Cardiac fibroblast (primary cell): ENCODE results near the gene HSDL1.

Experiments used
- DNase-seq, 2 donors: peaks; one replicate each; pipeline versions ENCODE4 v3.0.0 to v3.0.0-alpha.2; 2010; ENCODE audit warnings: low read depth in 2 of 2
- H3K4me3 ChIP-seq, 2 donors: replicated peaks in 1 of 2; 1 replicate in 1 of 2; 2 replicates in 1 of 2; pipeline ENCODE4 v1.5.1; 2011; ENCODE audit warnings: low read depth in 2 of 2, low read length in 2 of 2, mild to moderate bottlenecking in 2 of 2, moderate library complexity in 1 of 2
- TF ChIP-seq, protein P1 (sequence below): IDR thresholded peaks from one replicate; pipeline ENCODE4 v1.5.1; 2011; ENCODE audit warnings: low read depth, mild to moderate bottlenecking, low read length, inconsistent platforms

The HSDL1 gene

DNA sequence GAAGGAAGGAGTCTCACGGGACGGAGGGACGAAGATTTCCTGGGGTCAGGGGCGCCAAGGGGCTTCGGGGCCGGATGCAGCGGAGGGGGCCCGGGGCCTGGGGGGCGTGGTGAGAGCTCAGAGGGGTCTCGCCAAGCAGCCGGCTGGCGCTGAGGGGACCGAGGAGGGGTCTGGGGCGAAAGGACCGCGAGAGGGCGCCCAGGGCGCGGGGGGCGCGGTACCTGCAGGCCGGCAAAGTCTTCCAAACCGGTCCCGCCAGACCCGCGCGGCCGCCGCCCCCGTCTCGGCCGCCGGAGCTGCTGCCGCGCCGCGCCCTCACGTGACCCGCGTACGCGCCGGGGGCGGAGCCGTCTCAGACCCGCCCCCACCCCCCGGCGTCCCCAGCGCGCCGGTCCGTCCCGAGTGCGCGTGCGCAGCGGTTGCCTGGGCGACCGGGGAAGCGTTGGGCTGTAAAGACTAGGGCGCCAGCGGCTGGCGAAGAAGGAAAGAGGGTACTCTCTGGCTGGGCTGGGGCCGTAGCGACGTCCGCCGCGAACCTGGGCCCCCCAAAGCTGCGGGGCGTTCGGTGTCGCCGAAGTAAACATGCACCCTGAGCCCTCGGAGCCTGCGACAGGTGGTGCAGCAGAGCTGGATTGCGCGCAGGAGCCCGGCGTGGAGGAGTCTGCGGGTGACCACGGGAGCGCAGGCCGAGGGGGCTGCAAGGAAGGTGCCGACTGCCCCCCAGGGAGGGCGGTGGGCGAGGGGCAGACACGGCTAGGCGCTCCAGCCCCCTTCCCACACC, at the start of gene HSDL1, which contains the start of gene DNAAF1:
HSDL1 (minus strand) TSS at position 319 of the 781 bp plus-strand sequence. CDS start 13,856 bp downstream, outside the sequence.
DNAAF1 (plus strand) TSS at position 450 of the 781 bp plus-strand sequence; CDS start at position 583, 133 bp downstream.
- peak within 1 kb of the TSS; percentile 89 to 91 for H3K4me3 ChIP-seq
- peak; percentile 81 to 88 for DNase-seq

DNA sequence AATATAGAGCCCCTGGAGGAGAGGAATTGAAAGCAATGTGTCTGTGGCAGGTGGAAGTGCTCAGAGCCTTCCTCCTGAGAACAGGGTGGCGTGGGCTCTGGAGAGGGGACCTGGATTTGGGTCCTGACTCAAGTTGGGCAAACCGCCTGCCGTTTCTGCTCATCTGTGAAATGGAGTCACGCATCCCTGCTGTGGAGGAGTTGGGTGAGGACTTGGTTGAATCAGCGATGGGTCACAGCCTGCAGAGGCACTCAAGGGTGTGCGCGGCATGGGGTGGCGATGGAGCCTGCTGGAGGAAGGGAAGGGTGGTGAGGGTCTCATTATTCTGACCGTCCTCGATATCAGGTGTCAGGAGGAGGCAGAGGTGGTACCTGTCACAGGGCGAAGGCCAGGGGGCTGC, 49.0 kb upstream of the HSDL1 start:
- no peak overlapping the region for H3K4me3 ChIP-seq
- no peak for DNase-seq
- TF ChIP-seq, protein P1, sequence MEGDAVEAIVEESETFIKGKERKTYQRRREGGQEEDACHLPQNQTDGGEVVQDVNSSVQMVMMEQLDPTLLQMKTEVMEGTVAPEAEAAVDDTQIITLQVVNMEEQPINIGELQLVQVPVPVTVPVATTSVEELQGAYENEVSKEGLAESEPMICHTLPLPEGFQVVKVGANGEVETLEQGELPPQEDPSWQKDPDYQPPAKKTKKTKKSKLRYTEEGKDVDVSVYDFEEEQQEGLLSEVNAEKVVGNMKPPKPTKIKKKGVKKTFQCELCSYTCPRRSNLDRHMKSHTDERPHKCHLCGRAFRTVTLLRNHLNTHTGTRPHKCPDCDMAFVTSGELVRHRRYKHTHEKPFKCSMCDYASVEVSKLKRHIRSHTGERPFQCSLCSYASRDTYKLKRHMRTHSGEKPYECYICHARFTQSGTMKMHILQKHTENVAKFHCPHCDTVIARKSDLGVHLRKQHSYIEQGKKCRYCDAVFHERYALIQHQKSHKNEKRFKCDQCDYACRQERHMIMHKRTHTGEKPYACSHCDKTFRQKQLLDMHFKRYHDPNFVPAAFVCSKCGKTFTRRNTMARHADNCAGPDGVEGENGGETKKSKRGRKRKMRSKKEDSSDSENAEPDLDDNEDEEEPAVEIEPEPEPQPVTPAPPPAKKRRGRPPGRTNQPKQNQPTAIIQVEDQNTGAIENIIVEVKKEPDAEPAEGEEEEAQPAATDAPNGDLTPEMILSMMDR = no peak

More for the DNA sequence above, at the start of gene HSDL1, which contains the start of gene DNAAF1:
- TF ChIP-seq, protein P1 = no peak

DNA sequence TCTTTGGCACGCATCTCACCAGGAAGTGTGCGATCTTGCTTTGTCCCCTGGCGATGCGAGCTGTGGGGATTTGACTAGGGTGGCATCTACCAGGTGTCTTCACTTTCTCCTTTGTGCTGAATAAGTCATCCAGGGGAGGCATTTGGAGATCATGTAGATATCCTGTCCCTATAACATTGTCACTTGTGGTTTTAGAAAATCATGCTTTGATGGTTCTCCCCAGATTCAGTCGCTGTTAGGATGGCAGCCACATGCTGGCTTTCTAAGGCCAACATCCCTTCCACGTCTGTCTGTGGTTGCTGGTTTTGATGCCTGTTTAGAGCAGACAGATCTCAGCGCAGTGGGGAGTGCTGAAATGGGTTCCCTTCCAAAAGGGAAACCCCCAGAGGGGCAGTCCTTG, 48.5 kb upstream of the HSDL1 start:
- TF ChIP-seq, protein P1 = no peak
- H3K4me3 ChIP-seq = no peak overlapping the region
- no peak for DNase-seq

DNA sequence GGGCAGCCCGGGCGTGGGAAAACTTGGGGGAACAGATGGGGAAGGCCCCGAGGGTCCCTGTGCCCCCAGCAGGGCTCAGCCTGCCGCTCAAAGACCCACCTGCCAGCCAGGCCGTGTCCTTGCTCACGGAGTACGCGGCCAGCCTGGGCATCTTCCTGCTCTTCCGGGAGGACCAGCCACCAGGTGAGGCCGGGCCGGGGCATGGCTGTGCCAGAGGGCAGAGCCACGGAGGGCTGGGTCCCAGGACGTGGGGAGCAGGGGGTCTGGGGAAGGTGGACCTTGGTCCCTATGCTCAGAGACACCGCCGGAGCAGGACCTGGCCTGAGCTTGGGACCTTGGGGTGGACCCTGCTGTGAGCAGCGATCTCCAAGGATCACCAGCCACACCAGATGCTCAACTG, 46.5 kb upstream of the HSDL1 start:
- TF ChIP-seq, protein P1 = no peak
- no peak overlapping the region for H3K4me3 ChIP-seq
- no peak for DNase-seq

DNA sequence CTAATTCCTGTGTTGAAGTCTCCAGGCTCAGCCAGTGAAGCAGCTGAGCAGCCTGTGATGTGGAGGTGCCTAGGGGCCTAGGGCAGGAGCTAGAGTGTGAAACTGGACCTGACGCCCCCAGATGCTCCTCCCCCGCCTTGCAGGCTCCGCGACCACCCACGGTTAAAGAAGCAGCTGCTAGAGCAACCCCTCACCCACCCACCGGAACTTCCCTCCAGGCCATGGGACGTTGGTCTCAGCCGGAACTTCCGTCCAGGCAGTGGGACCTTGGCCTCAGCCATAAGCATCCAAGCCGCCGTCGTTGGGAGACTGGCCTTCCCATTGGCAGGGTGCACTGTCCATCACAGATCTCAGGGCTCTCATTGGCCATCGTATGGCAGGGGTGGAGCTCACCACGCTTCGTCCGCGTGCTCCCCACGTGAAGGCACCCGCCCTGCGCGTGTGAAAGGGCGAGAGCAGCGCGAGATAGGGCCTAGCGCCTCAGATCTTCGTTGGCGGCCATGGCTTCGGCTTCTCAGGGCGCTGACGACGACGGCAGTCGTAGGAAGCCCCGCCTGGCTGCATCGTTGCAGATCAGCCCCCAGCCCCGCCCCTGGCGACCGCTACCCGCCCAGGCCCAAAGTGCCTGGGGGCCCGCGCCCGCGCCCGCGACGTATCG, 45.9 kb upstream of the HSDL1 start, which contains the start of gene ADAD2:
ADAD2 (plus strand) TSS at position 427 of the 658 bp plus-strand sequence; CDS start at position 501, 74 bp downstream.
- TF ChIP-seq, protein P1 = no peak
- no peak within 1 kb of the TSS for H3K4me3 ChIP-seq
- peak in 1 of 2 donors; percentile 15 for DNase-seq

DNA sequence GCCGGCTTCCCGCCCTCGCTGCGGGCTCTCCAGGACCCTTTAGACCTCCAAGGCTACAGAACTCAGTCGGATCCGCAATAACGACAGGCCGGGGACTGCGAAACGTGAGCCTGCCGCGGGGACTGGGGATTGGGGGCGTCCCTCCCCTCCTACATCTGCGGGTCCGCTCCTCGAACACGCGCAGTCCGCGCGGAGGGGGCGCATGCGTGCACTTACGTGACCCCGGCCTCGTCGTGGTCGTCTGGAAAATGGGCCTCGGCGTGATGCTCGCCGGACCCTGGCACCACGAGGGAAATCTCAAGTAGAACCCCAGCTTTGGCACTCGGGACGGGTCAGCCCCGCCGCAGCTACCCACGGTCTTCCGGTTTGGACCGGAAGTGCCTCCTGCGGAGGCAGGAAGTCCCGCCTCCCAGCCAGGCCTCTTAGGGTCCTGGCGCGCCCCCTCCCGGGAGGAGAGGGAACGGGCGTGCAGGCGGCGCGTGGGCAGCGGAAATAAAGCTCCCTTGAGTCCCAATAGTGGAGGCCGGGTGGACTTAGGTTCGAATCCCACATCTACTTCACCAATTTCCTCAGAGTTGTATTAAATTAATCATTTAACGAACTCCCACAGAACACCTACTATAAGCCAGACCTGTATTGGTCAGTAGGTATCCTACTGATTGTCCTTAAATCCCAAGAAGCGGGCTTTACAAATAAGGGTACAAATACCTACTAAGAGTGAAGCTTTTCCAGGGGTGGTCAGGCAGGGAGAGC, 41.9 kb upstream of the HSDL1 start, which contains the start of gene TAF1C:
TAF1C (minus strand) TSS at position 373 of the 753 bp plus-strand sequence. CDS start 2,069 bp downstream, outside the sequence.
- H3K4me3 ChIP-seq = peak within 1 kb of the TSS; percentile 99 to 100
- DNase-seq = peak; percentile 97 to 98
- TF ChIP-seq, protein P1 = peak; percentile 98
